Measurements from ENCODE around the gene PRMT3.
"Not testable (repeated sequence)": the region's sequence is repeated elsewhere in the genome, so short reads cannot be mapped to it uniquely, and the experiment has no call there.

PRMT3 gene

GRCh38 chr11:20387261-20388095, at the start of gene PRMT3:
PRMT3 (plus strand) TSS chr11:20387716; CDS start chr11:20387747, 31 bp downstream.
- peak; percentile 71 for DNase-seq

- no peak for DNase-seq
Observed at GRCh38 chr11:20342347-20343141, 45.0 kb upstream of the PRMT3 start.

GRCh38 chr11:20351136-20351535, 36.4 kb upstream of the PRMT3 start:
- no peak for DNase-seq

- DNase-seq, result no peak
Observed at GRCh38 chr11:20351751-20352262, 35.7 kb upstream of the PRMT3 start.

GRCh38 chr11:20353829-20354434, 33.6 kb upstream of the PRMT3 start:
- DNase-seq, result no peak

- DNase-seq, result no peak
Observed at GRCh38 chr11:20355221-20356219, 32.0 kb upstream of the PRMT3 start.

- no peak for DNase-seq
Observed at GRCh38 chr11:20357150-20357549, 30.4 kb upstream of the PRMT3 start.

- DNase-seq, result no peak
Observed at GRCh38 chr11:20360650-20361049, 26.9 kb upstream of the PRMT3 start.

- no peak for DNase-seq
Observed at GRCh38 chr11:20362481-20362880, 25.0 kb upstream of the PRMT3 start.

- no peak for DNase-seq
Observed at GRCh38 chr11:20363149-20363499, 24.4 kb upstream of the PRMT3 start.

- no peak for DNase-seq
Observed at GRCh38 chr11:20363500-20364340, 23.8 kb upstream of the PRMT3 start, which contains the start of gene HTATIP2. HTATIP2 (plus strand) TSS chr11:20363714; CDS start chr11:20364238, 524 bp downstream.

GRCh38 chr11:20364341-20364792, 23.1 kb upstream of the PRMT3 start:
- DNase-seq, result no peak

GRCh38 chr11:20365465-20365864, 22.1 kb upstream of the PRMT3 start:
- not testable (repeated sequence) for DNase-seq

GRCh38 chr11:20367313-20367948, 20.1 kb upstream of the PRMT3 start:
- DNase-seq, result no peak

GRCh38 chr11:20368438-20368837, 19.1 kb upstream of the PRMT3 start:
- no peak for DNase-seq

- no peak for DNase-seq
Observed at GRCh38 chr11:20369826-20370225, 17.7 kb upstream of the PRMT3 start.

GRCh38 chr11:20372081-20372626, 15.4 kb upstream of the PRMT3 start:
- no peak for DNase-seq

- DNase-seq, result no peak
Observed at GRCh38 chr11:20373147-20373546, 14.4 kb upstream of the PRMT3 start.

GRCh38 chr11:20373568-20374209, 13.8 kb upstream of the PRMT3 start:
- no peak for DNase-seq

Measured in NCI-H2081 treated with DMSO at 0.1 percent for 48 hours (cell line).